Colonic mucosa (tissue), 4 donors: ENCODE measurements around the gene MS4A10. TPM values are rescaled to one million over a fixed set of nuclear protein-coding genes. Genes with fewer than 3 reads are reported as not detected.
A peak's percentile ranks its signal among the peaks of the same experiment; 100 is the strongest.

Experiments
- DNase-seq: peaks from one replicate; pipeline ENCODE4 v3.0.0-alpha.2; 2020
- H3K27ac ChIP-seq: fragments of 200-600 bp; one replicate; pipeline ENCODE4 v1.8.0; 2021
- H3K27me3 ChIP-seq: fragments of 200-600 bp; one replicate; pipeline ENCODE4 v1.8.0; 2021
- H3K36me3 ChIP-seq: fragments of 200-600 bp; one replicate; pipeline ENCODE4 v1.8.0; 2021
- H3K4me1 ChIP-seq: fragments of 200-600 bp; one replicate; pipeline ENCODE4 v1.8.0; 2021; ENCODE audit warnings: mild to moderate bottlenecking
- H3K4me3 ChIP-seq: fragments of 200-600 bp; one replicate; pipeline ENCODE4 v1.8.0; 2021
- H3K9ac ChIP-seq, 2 donors: one replicate each; pipeline ENCODE4 v1.7.0; 2013; ENCODE audit warnings: control low read depth in 2 of 2, low read depth in 2 of 2, low read length in 2 of 2
- H3K9me3 ChIP-seq: fragments of 200-600 bp; one replicate; pipeline ENCODE4 v1.8.0; 2021
- CTCF ChIP-seq: fragments of 200-600 bp; IDR thresholded peaks from one replicate; pipeline ENCODE4 v1.8.0; 2022; ENCODE audit warnings: antibody characterized with exemption, mild to moderate bottlenecking
- intact Hi-C: fragments of 100-400 bp; cut with DNase I; formaldehyde crosslinking; loops from one replicate; pipeline ENCODE4 v1.14.1; 2022
- total RNA-seq, 2 donors: library from RNA; stranded (reverse); fragmentation: NEBNext Ultra II Directional in 1 of 2; extraction: Animal tissue kit (Norgen Biotek cat#: 25700) in 1 of 2; gene quantifications; one replicate each; pipeline ENCODE4 v1.2.1, GENCODE V29; 2021
- donor health status: healthy.
- donor health status: DM: no; HTN: no; CAD: no.
- donor health status: DM: no; HTN: no; CAD: no.

MS4A10 gene
- total RNA-seq, 2 donors from 2014 or later = 0.10 to 0.66 TPM

DNA sequence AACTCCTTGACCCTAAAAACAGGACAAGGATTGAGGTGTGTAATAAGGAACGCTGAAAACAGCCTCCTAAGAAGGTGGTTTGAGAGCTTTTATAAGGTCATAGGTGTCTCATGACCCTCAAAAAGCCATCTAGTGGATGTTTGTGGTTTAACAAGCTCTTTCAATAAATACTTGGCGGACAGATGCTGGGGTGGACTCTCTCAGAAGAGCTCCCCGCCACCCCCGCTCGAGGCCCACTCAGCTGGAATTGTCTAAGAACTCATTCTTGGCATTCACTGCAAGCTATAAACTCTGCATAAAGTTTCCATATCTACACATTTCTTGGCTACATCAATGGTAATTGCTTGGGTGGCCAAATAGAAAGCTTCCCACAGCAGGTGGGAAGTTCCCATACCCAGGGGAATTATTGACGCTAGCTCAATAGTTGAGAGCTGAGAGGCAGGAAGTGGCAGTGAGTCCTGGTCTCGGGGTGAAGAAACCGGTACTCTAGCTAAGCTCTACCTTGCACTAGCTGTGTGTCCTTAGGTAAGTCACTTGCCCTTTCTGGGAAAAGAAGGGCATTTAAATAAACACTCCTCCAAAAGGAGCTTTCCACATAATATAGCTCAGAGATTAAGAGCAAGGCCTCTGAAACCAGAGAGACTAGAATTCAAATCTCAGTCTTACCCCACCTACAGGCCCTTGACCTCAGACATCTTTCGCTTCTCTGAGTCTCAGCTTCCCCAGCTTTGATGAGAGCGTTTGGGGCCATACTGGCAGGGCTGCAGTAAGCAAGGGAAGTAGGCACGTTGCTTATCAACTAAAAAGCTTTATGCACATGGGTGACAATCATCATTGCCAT lies 22.1 kb upstream of the MS4A10 start:
- Histone ChIP-seq H3K4me3 (no peak overlapping the region), H3K4me1 (no peaks in the 10 kb centered on the region), H3K27me3 (no peaks in the 10 kb centered on the region), H3K27ac (no peak overlapping the region), H3K36me3 (no peaks in the 10 kb centered on the region), H3K9me3 (no peaks in the 10 kb centered on the region), H3K9ac (no peak overlapping the region)
- TF ChIP-seq CTCF = peak; percentile 18
- intact Hi-C loops = loop anchor here (5.0 kb wide), 1 partner anchor 106 kb away; no protein-coding TSS in a partner anchor
- DNase-seq = no peak

DNA sequence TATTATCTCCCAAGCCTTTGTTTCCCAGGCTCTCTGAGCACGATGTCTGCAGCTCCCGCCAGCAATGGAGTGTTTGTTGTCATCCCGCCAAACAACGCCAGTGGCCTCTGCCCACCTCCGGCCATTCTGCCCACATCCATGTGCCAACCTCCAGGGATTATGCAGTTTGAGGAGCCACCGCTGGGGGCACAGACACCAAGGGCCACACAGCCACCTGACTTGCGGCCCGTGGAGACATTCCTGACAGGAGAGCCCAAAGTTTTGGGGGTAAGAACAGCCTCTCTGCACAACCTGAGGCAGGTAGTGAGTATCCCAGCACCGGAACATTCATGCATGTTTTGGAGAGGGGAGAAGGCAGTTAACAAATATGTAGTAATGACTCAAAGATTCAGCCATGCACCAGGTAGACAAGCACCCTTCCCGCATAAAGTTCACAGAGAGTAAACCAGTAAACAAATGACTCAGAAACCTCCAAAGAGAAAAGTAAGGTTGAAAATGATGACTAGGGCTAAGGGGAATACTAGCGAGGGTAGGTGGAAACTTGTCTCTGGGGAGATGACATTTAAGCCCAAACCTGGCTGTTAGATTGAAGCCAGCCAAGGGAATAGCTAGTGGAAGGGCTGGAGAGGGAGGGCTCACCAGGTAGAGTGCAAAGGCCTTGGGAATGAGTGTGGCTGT lies 21.3 kb upstream of the MS4A10 start:
- DNase-seq = no peak
- no peaks in the 10 kb centered on the region for H3K9me3 ChIP-seq
- TF ChIP-seq CTCF = no peak
- H3K27me3 ChIP-seq = no peaks in the 10 kb centered on the region
- H3K36me3 ChIP-seq = no peaks in the 10 kb centered on the region
- no peak overlapping the region for H3K9ac ChIP-seq
- H3K4me1 ChIP-seq = no peaks in the 10 kb centered on the region
- no peak overlapping the region for H3K27ac ChIP-seq
- intact Hi-C loops = loop anchor here (5.0 kb wide), 1 partner anchor 107 kb away; no protein-coding TSS in a partner anchor
- no peak overlapping the region for H3K4me3 ChIP-seq

- intact Hi-C loops = loop anchor here (5.0 kb wide), 1 partner anchor 108 kb away; no protein-coding TSS in a partner anchor
Measured at GRCh38 chr11:60764879-60765278, 20.3 kb upstream of the MS4A10 start.

GRCh38 chr11:60765355-60765754 lies 19.8 kb upstream of the MS4A10 start:
- no peaks in the 10 kb centered on the region for H3K27me3 ChIP-seq

More at GRCh38 chr11:60764879-60765278, 20.3 kb upstream of the MS4A10 start:
- H3K27me3 ChIP-seq = no peaks in the 10 kb centered on the region
- TF ChIP-seq CTCF = no peak
- no peaks in the 10 kb centered on the region for H3K4me1 ChIP-seq
- DNase-seq = no peak
- no peaks in the 10 kb centered on the region for H3K36me3 ChIP-seq
- no peak overlapping the region for H3K9ac ChIP-seq
- no peaks in the 10 kb centered on the region for H3K9me3 ChIP-seq
- H3K27ac ChIP-seq = no peak overlapping the region
- no peak overlapping the region for H3K4me3 ChIP-seq

More at GRCh38 chr11:60765355-60765754, 19.8 kb upstream of the MS4A10 start:
- no peaks in the 10 kb centered on the region for H3K36me3 ChIP-seq
- no peak overlapping the region for H3K27ac ChIP-seq
- H3K4me1 ChIP-seq = no peaks in the 10 kb centered on the region
- H3K9ac ChIP-seq = no peak overlapping the region
- no peak overlapping the region for H3K4me3 ChIP-seq
- H3K9me3 ChIP-seq = no peaks in the 10 kb centered on the region
- DNase-seq = no peak
- intact Hi-C loops = no loop called here
- TF ChIP-seq CTCF = no peak
